ENCODE data around the gene EFCC1.
"Not testable (repeated sequence)": the region's sequence is repeated elsewhere in the genome, so short reads cannot be mapped to it uniquely, and the experiment has no call there.

EFCC1 gene

DNA sequence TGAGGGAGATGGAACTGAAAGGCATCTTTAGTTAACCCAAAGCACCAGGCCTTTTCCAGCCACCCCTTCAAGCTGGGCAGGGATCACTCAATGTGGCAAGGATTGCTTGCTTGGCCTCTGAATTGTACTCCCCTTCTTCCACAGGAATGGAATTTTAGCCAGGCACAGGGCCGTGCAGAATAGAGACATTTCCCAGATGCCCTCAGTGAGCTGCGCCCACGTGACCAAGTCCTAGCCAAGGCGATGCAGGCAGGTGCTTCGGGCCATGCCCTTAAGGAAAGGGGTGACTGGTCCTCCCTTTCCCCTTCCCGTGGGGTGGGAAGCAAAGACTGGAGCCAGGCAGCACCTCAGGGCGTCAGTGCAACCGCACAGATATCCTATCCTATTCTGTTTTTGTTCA is 77.4 kb downstream of the EFCC1 start:
- no peak for DNase-seq (ENCODE audit: low read depth)

- no peak for DNase-seq (ENCODE audit: low read depth)
Measured at GRCh38 chr3:129081503-129081902, 80.4 kb downstream of the EFCC1 start.

GRCh38 chr3:129082026-129082425 is 80.9 kb downstream of the EFCC1 start:
- no peak for DNase-seq (ENCODE audit: low read depth)

GRCh38 chr3:129084501-129084900 is 83.4 kb downstream of the EFCC1 start:
- DNase-seq (ENCODE audit: low read depth) = no peak

- DNase-seq (ENCODE audit: low read depth) = no peak
Measured at GRCh38 chr3:129085165-129085715, 84.1 kb downstream of the EFCC1 start.

DNA sequence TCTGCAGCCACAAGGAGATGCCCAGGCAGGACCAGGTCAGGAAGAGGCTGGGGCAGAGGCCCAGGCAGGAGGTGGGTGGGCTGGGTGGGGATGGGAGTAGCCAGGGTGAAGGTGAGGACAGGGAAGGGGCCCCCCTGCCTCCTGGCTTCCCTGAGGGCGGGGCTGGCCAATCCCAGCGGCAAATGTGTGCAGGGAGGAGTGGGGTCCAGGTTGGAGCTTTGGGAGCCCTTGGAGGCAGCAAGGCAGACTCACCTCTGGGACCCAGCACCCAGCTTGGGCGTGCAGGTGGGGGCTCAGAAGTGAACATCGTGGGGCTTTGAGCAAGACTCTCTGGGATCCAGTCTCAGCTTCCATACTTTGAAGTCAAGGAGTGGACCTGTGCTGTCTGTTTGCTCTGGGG is 84.7 kb downstream of the EFCC1 start:
- DNase-seq (ENCODE audit: low read depth) = no peak

GRCh38 chr3:129087138-129087702 is 86.1 kb downstream of the EFCC1 start:
- DNase-seq (ENCODE audit: low read depth) = no peak

GRCh38 chr3:129087904-129088303 is 86.8 kb downstream of the EFCC1 start:
- DNase-seq (ENCODE audit: low read depth) = not testable (repeated sequence)

DNA sequence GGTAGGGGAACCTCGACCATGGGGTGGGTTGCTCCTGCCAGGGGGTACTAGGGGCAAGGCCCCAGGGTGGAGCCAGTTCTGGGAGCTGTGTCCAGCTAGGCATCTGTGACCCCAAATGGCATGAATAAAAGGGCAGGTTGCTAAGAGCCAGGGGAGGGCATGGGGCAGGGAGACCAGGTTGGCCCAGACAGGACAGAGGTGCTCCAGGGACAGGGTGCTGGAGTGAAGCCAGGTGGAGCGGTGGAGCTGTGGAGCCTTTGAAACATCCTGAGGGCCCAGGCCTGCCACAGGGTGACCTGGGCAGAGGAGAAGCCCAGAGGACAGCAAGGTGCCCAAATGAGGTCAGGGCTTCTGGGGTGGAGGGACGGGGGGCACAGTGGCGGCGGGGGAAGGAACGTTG is 87.2 kb downstream of the EFCC1 start:
- not testable (repeated sequence) for DNase-seq (ENCODE audit: low read depth)

All from activated T-cell treated with anti-CD3 and anti-CD28 coated beads for 24 hours (primary cell).